Mesenchymal stem cell (in vitro differentiated cells and primary cell): Measurements from ENCODE around the gene SLIT3.

ENCODE experiments used
- DNase-seq: peaks from one replicate; pipeline ENCODE4 v3.0.0-alpha.2; 2013
- H2AFZ ChIP-seq: one replicate; pipeline ENCODE4 v1.6.1; 2013; ENCODE audit warnings: low read depth, mild to moderate bottlenecking, control low read depth, inconsistent platforms, low read length, moderate library complexity
- H2AK5ac ChIP-seq: 2 replicates; pipeline ENCODE4 v1.6.1; 2013; ENCODE audit warnings: low read length, moderate library complexity, mild to moderate bottlenecking, inconsistent platforms; ENCODE audit not compliant: severe bottlenecking
- H2BK120ac ChIP-seq: one replicate; pipeline ENCODE4 v1.6.1; 2013; ENCODE audit warnings: low read depth, mild to moderate bottlenecking, inconsistent platforms, low read length, moderate library complexity
- H2BK12ac ChIP-seq, 2 experiments: one replicate each; pipeline ENCODE4 v1.6.1; 2013; ENCODE audit warnings: inconsistent platforms in 2 of 2, low read length in 2 of 2, mild to moderate bottlenecking in 2 of 2, moderate library complexity in 2 of 2, control low read depth in 1 of 2
- H2BK15ac ChIP-seq: one replicate; pipeline ENCODE4 v1.6.1; 2013; ENCODE audit warnings: mild to moderate bottlenecking, low read depth, inconsistent platforms; ENCODE audit not compliant: poor library complexity, severe bottlenecking
- H2BK5ac ChIP-seq: 2 replicates; pipeline ENCODE4 v1.6.1; 2013; ENCODE audit warnings: low read depth, mild to moderate bottlenecking, low read length, control low read depth, inconsistent platforms; ENCODE audit not compliant: poor library complexity, severe bottlenecking
- H3K14ac ChIP-seq, 2 experiments: one replicate each; pipeline ENCODE4 v1.6.1; 2013; ENCODE audit warnings: inconsistent platforms in 2 of 2, low read length in 2 of 2, control low read depth in 1 of 2, mild to moderate bottlenecking in 1 of 2, moderate library complexity in 1 of 2
- H3K18ac ChIP-seq, 2 experiments: one replicate each; pipeline ENCODE4 v1.6.1; 2013; ENCODE audit warnings: inconsistent platforms in 2 of 2, low read length in 2 of 2, control low read depth in 1 of 2, low read depth in 1 of 2, mild to moderate bottlenecking in 1 of 2
- H3K23ac ChIP-seq, 2 experiments: one replicate each; pipeline ENCODE4 v1.6.1; 2013; ENCODE audit warnings: inconsistent platforms in 2 of 2, low read length in 2 of 2, mild to moderate bottlenecking in 2 of 2, moderate library complexity in 2 of 2, control low read depth in 1 of 2
- H3K27ac ChIP-seq: 2 replicates; pipeline ENCODE4 v1.5.1; 2013; ENCODE audit warnings: mild to moderate bottlenecking, moderate library complexity, low read length, control low read depth, inconsistent platforms; ENCODE audit not compliant: poor library complexity, severe bottlenecking
- H3K27me3 ChIP-seq, 2 experiments: 2 replicates each; pipeline versions ENCODE4 v1.6.1 to v1.7.0; 2013; ENCODE audit warnings: low read length in 2 of 2, mild to moderate bottlenecking in 2 of 2, moderate library complexity in 2 of 2, control low read depth in 1 of 2, inconsistent platforms in 1 of 2; ENCODE audit not compliant: control insufficient read depth in 1 of 2, insufficient read depth in 1 of 2
- H3K36me3 ChIP-seq, 2 experiments: 2 replicates each; pipeline versions ENCODE4 v1.6.1 to v1.7.0; 2013; ENCODE audit warnings: low read length in 2 of 2, control low read depth in 1 of 2, inconsistent platforms in 1 of 2, low read depth in 1 of 2, mild to moderate bottlenecking in 1 of 2; ENCODE audit not compliant: insufficient read depth in 2 of 2, control insufficient read depth in 1 of 2
- H3K4ac ChIP-seq, 2 experiments: one replicate each; pipeline ENCODE4 v1.6.1; 2013; ENCODE audit warnings: inconsistent platforms in 2 of 2, low read length in 2 of 2, mild to moderate bottlenecking in 2 of 2, moderate library complexity in 2 of 2, control low read depth in 1 of 2, low read depth in 1 of 2
- H3K4me1 ChIP-seq: 2 replicates; pipeline ENCODE4 v1.6.1; 2013; ENCODE audit warnings: low read depth, low read length, control low read depth; ENCODE audit not compliant: control insufficient read depth, insufficient read depth
- H3K4me2 ChIP-seq: 2 replicates; pipeline ENCODE4 v1.6.1; 2013; ENCODE audit warnings: low read length, mild to moderate bottlenecking, inconsistent platforms; ENCODE audit not compliant: poor library complexity, severe bottlenecking
- H3K4me3 ChIP-seq, 2 experiments: 2 replicates each; pipeline versions ENCODE4 v1.5.1 to v1.7.0; 2013; ENCODE audit warnings: low read length in 2 of 2, mild to moderate bottlenecking in 2 of 2, control low read depth in 1 of 2, low read depth in 1 of 2; ENCODE audit not compliant: insufficient read depth in 1 of 2
- H3K79me1 ChIP-seq: replicated peaks from 2 replicates; pipeline ENCODE4 v1.6.1; 2013; ENCODE audit warnings: mild to moderate bottlenecking, control low read depth, low read length, inconsistent platforms; ENCODE audit not compliant: poor library complexity, severe bottlenecking
- H3K9ac ChIP-seq: 2 replicates; pipeline ENCODE4 v1.7.0; 2013; ENCODE audit warnings: mild to moderate bottlenecking, low read length, moderate library complexity
- H3K9me3 ChIP-seq: 2 replicates; pipeline ENCODE4 v1.7.0; 2013; ENCODE audit warnings: mild to moderate bottlenecking, low read length; ENCODE audit not compliant: control insufficient read depth
- H4K8ac ChIP-seq: one replicate; pipeline ENCODE4 v1.6.1; 2013; ENCODE audit warnings: inconsistent platforms, mild to moderate bottlenecking, low read length, moderate library complexity
- H4K91ac ChIP-seq: one replicate; pipeline ENCODE4 v1.6.1; 2013; ENCODE audit warnings: mild to moderate bottlenecking, low read length, inconsistent platforms
- WGBS: methylation state at CpG from one replicate; pipeline ENCODE4 v1.1.7; 2013; ENCODE audit warnings: mixed read lengths; 5-methylcytosine and 5-hydroxymethylcytosine counted together

Gene SLIT3

GRCh38 chr5:168771678-168772077 is 529.3 kb downstream of the SLIT3 start:
- Histone ChIP-seq H3K27me3 (no peaks in the 10 kb centered on the region), H3K4me1 (no peaks in the 10 kb centered on the region), H2AK5ac (no peak overlapping the region), H2BK12ac (no peak overlapping the region), H3K14ac (no peak overlapping the region), H3K9me3 (peaks cover 8% of the 10 kb centered on the region), H4K8ac (no peak overlapping the region), H2AFZ (no peak overlapping the region), H3K36me3 (peaks cover 0 to 97% of the 10 kb centered on the region in 2 experiments), H3K79me1 (no peaks in the 10 kb centered on the region), H2BK120ac (no peak overlapping the region), H4K91ac (no peak overlapping the region), H3K4ac (no peak overlapping the region), H3K27ac (no peak overlapping the region), H3K4me3 (no peak overlapping the region), H2BK15ac (no peak overlapping the region), H3K23ac (no peak overlapping the region), H3K18ac (no peak overlapping the region), H2BK5ac (no peak overlapping the region), H3K4me2 (no peak overlapping the region), H3K9ac (no peak overlapping the region)
- no peak for DNase-seq
- WGBS, result 84% methylated on average over 6 of the region's 6 CpGs

- H3K27me3 ChIP-seq, result no peaks in the 10 kb centered on the region
- no peak overlapping the region for H2AFZ ChIP-seq
- no peak for DNase-seq
- no peak overlapping the region for H2AK5ac ChIP-seq
- no peak overlapping the region for H2BK12ac ChIP-seq
- H3K9me3 ChIP-seq, result peaks cover 8% of the 10 kb centered on the region
- no peak overlapping the region for H4K91ac ChIP-seq
- no peak overlapping the region for H3K23ac ChIP-seq
- H2BK5ac ChIP-seq, result no peak overlapping the region
- H3K4me3 ChIP-seq, result no peak overlapping the region
- no peak overlapping the region for H3K4ac ChIP-seq
- H3K4me2 ChIP-seq, result no peak overlapping the region
- 86% methylated on average over 5 of the region's 5 CpGs for WGBS
- H4K8ac ChIP-seq, result no peak overlapping the region
- no peak overlapping the region for H3K14ac ChIP-seq
- no peak overlapping the region for H2BK120ac ChIP-seq
- H3K4me1 ChIP-seq, result no peaks in the 10 kb centered on the region
- no peaks in the 10 kb centered on the region for H3K79me1 ChIP-seq
- no peak overlapping the region for H3K18ac ChIP-seq
- no peak overlapping the region for H3K9ac ChIP-seq
- H2BK15ac ChIP-seq, result no peak overlapping the region
- no peak overlapping the region for H3K27ac ChIP-seq
- H3K36me3 ChIP-seq, result peaks cover 0 to 91% of the 10 kb centered on the region in 2 experiments
Measured at GRCh38 chr5:168770996-168771395, 529.9 kb downstream of the SLIT3 start.

- WGBS, result 48% methylated on average over 7 of the region's 8 CpGs
- no peaks in the 10 kb centered on the region for H3K4me1 ChIP-seq
- no peak overlapping the region for H3K4me3 ChIP-seq
- no peak overlapping the region for H2BK120ac ChIP-seq
- peaks cover 8% of the 10 kb centered on the region for H3K9me3 ChIP-seq
- no peaks in the 10 kb centered on the region for H3K27me3 ChIP-seq
- no peak overlapping the region for H2BK5ac ChIP-seq
- H3K79me1 ChIP-seq, result no peaks in the 10 kb centered on the region
- DNase-seq, result no peak
- H2BK12ac ChIP-seq, result no peak overlapping the region
- no peak overlapping the region for H3K9ac ChIP-seq
- no peak overlapping the region for H3K4ac ChIP-seq
- H3K4me2 ChIP-seq, result no peak overlapping the region
- no peak overlapping the region for H2AFZ ChIP-seq
- peaks cover 0 to 83% of the 10 kb centered on the region in 2 experiments for H3K36me3 ChIP-seq
- no peak overlapping the region for H3K27ac ChIP-seq
- H4K8ac ChIP-seq, result no peak overlapping the region
- H2AK5ac ChIP-seq, result no peak overlapping the region
- H3K23ac ChIP-seq, result no peak overlapping the region
- H3K14ac ChIP-seq, result no peak overlapping the region
- H3K18ac ChIP-seq, result no peak overlapping the region
- H4K91ac ChIP-seq, result no peak overlapping the region
- no peak overlapping the region for H2BK15ac ChIP-seq
Measured at GRCh38 chr5:168770036-168770498, 530.9 kb downstream of the SLIT3 start.

GRCh38 chr5:168768172-168768571 is 532.8 kb downstream of the SLIT3 start:
- Histone ChIP-seq H3K79me1 (no peaks in the 10 kb centered on the region), H3K23ac (no peak overlapping the region), H2AFZ (no peak overlapping the region), H3K27ac (no peak overlapping the region), H3K9ac (no peak overlapping the region), H2BK5ac (no peak overlapping the region), H2BK15ac (no peak overlapping the region), H3K4me2 (no peak overlapping the region), H2AK5ac (no peak overlapping the region), H3K9me3 (peaks cover 8% of the 10 kb centered on the region), H4K8ac (no peak overlapping the region), H2BK120ac (no peak overlapping the region), H3K4me3 (no peak overlapping the region), H4K91ac (no peak overlapping the region), H3K18ac (no peak overlapping the region), H3K27me3 (peaks cover 0 to 4% of the 10 kb centered on the region in 2 experiments), H3K36me3 (peaks cover 0 to 84% of the 10 kb centered on the region in 2 experiments), H3K4ac (no peak overlapping the region), H3K4me1 (no peaks in the 10 kb centered on the region), H2BK12ac (no peak overlapping the region), H3K14ac (no peak overlapping the region)
- DNase-seq, result no peak
- 87% methylated on average over 13 of the region's 13 CpGs for WGBS
